DND-41 (cell line): ENCODE results near the gene ZNF845.
A peak's percentile ranks its signal among the peaks of the same experiment; 100 is the strongest.

Experiments
- ATAC-seq: fragments of 200-7000 bp; cut with Tn5 transposase; 3 replicates; pipeline ENCODE4 v1.9.1; 2021; ENCODE audit warnings: low read depth; ENCODE audit not compliant: insufficient read depth
- DNase-seq: peaks from one replicate; pipeline ENCODE4 v3.0.0-alpha.2; 2020
- H2AFZ ChIP-seq: 2 replicates; pipeline ENCODE4 v1.6.0; 2012; ENCODE audit warnings: low read depth, low read length
- H3K27ac ChIP-seq: 2 replicates; pipeline ENCODE4 v1.5.1; 2012; ENCODE audit warnings: low read length, inconsistent platforms
- H3K27me3 ChIP-seq: fragments of 200-600 bp; sonication (generic); 2 replicates; pipeline ENCODE4 v1.6.0; 2012; ENCODE audit warnings: low read length, mild to moderate bottlenecking, inconsistent platforms; ENCODE audit not compliant: insufficient read depth, poor library complexity
- H3K36me3 ChIP-seq: 2 replicates; pipeline ENCODE4 v1.5.1; 2012; ENCODE audit warnings: low read length, inconsistent platforms; ENCODE audit not compliant: insufficient read depth
- H3K4me1 ChIP-seq: 2 replicates; pipeline ENCODE4 v1.5.1; 2012; ENCODE audit warnings: mild to moderate bottlenecking, low read length; ENCODE audit not compliant: insufficient read depth
- H3K4me2 ChIP-seq: 2 replicates; pipeline ENCODE4 v1.6.0; 2012; ENCODE audit warnings: mild to moderate bottlenecking, moderate library complexity, low read length, inconsistent platforms; ENCODE audit not compliant: insufficient read depth
- H3K4me3 ChIP-seq, 2 experiments: fragments of 200-600 bp in 1 of 2; shearing (Covaris generic) in 1 of 2; 2 replicates each; pipeline ENCODE4 v1.5.1; 2012 to 2016; ENCODE audit warnings: inconsistent platforms in 2 of 2, low read length in 2 of 2, mild to moderate bottlenecking in 2 of 2, low read depth in 1 of 2, moderate library complexity in 1 of 2
- H3K79me2 ChIP-seq: 2 replicates; pipeline ENCODE4 v1.6.0; 2012; ENCODE audit warnings: low read length, inconsistent platforms; ENCODE audit not compliant: insufficient read depth
- H3K9ac ChIP-seq: 2 replicates; pipeline ENCODE4 v1.6.0; 2012; ENCODE audit warnings: low read depth, mild to moderate bottlenecking, inconsistent platforms, low read length, moderate library complexity
- H3K9me3 ChIP-seq: 2 replicates; pipeline ENCODE4 v1.5.1; 2012; ENCODE audit warnings: low read length, moderate library complexity, mild to moderate bottlenecking, inconsistent platforms; ENCODE audit not compliant: insufficient read depth, severe bottlenecking
- H4K20me1 ChIP-seq: 2 replicates; pipeline ENCODE4 v1.6.0; 2012; ENCODE audit warnings: low read length; ENCODE audit not compliant: insufficient read depth
- EZH2 ChIP-seq: IDR thresholded peaks from 3 replicates; pipeline ENCODE4 v1.6.1; 2012; ENCODE audit warnings: borderline replicate concordance, low read depth, mild to moderate bottlenecking, moderate library complexity, low read length, inconsistent platforms; ENCODE audit not compliant: severe bottlenecking
- TF ChIP-seq, protein P1 (sequence below): IDR thresholded peaks from 2 replicates; pipeline ENCODE4 v1.5.1; 2012; ENCODE audit warnings: borderline replicate concordance, low read length, moderate library complexity, mild to moderate bottlenecking; ENCODE audit not compliant: poor library complexity, severe bottlenecking; ENCODE audit errors: extremely low read depth

ZNF845 gene

DNA sequence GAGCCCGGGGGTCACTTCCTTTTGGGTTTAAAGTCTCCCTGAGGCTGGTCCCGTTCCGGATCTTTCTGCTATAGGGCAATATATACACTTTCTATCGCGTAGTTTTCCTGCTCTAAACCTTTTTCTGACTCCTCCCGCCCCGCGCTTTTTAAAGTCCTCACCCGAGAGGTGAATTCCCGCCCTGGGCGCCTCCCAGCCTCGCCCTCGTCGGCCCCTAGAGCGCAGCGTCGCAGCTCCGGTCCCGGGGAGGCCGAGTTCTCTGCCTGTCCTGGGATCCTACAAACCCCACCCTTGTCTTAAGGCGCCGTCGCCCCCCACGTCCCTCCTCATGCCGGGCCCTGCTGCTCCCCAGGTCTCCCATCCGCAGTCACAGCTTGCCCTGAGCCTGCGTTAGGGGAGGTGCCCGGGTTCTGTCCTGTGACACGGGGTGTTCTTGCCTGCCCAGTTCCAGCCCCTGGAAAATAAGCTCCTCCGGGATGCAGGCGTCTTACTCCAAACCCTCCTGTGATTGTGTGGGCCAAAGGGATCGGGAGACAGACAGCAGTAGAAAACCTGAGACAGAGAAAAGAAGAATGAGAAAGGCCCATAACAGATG lies 32.4 kb downstream of the ZNF845 start:
- no peaks in the 10 kb centered on the region for H3K36me3 ChIP-seq
- H2AFZ ChIP-seq, result peak overlapping the region; percentile 96
- DNase-seq (peak; percentile 49), ATAC-seq (peak; percentile 67)
- no peaks in the 10 kb centered on the region for H3K9me3 ChIP-seq
- peaks cover 6% of the 10 kb centered on the region; the same call in 1 of the 2 replicates for H3K79me2 ChIP-seq
- H3K27me3 ChIP-seq, result no peaks in the 10 kb centered on the region
- peak overlapping the region; percentile 62 for H3K27ac ChIP-seq
- peaks cover 31% of the 10 kb centered on the region for H3K4me1 ChIP-seq
- TF ChIP-seq EZH2, result no peak
- TF ChIP-seq, protein P1, sequence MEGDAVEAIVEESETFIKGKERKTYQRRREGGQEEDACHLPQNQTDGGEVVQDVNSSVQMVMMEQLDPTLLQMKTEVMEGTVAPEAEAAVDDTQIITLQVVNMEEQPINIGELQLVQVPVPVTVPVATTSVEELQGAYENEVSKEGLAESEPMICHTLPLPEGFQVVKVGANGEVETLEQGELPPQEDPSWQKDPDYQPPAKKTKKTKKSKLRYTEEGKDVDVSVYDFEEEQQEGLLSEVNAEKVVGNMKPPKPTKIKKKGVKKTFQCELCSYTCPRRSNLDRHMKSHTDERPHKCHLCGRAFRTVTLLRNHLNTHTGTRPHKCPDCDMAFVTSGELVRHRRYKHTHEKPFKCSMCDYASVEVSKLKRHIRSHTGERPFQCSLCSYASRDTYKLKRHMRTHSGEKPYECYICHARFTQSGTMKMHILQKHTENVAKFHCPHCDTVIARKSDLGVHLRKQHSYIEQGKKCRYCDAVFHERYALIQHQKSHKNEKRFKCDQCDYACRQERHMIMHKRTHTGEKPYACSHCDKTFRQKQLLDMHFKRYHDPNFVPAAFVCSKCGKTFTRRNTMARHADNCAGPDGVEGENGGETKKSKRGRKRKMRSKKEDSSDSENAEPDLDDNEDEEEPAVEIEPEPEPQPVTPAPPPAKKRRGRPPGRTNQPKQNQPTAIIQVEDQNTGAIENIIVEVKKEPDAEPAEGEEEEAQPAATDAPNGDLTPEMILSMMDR, result no peak
- no peaks in the 10 kb centered on the region for H4K20me1 ChIP-seq
- peak overlapping the region; percentile 89 for H3K4me2 ChIP-seq
- H3K9ac ChIP-seq, result peak overlapping the region; percentile 70
- peak overlapping the region; percentile 79 to 90; a peak in 3 of 4 replicates for H3K4me3 ChIP-seq

DNA sequence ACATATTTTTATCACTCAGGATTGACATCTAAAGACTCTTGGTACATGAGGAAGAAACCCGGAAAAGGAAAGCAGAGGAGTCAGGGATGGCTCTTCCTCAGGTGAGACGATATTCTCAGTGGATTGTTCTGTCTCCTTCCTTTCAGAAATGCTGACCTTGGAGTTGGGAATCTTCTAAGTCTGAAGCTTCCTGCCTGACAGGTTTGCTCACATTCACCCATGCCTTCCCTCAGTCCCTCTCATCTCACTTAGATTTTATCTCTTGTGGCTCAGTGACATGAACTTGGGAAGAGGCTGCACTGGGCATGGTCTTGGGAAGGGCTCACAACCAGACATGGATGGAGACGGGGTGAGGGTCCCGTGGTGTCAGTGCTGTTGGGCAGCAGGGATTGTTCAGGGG lies 38.6 kb downstream of the ZNF845 start:
- no peak for ATAC-seq
- Histone ChIP-seq H3K27me3 (no peaks in the 10 kb centered on the region), H3K4me3 (no peak overlapping the region), H3K79me2 (peaks cover 6% of the 10 kb centered on the region; the same call in 1 of the 2 replicates), H3K36me3 (peaks cover 33% of the 10 kb centered on the region), H3K4me2 (no peak overlapping the region), H3K27ac (no peak overlapping the region), H3K4me1 (peaks cover 8% of the 10 kb centered on the region), H4K20me1 (0 out of 2 replicates have a peak, but pooled peaks cover 3% of the 10 kb centered on the region), H3K9ac (no peak overlapping the region), H3K9me3 (no peaks in the 10 kb centered on the region), H2AFZ (no peak overlapping the region)
- TF ChIP-seq, protein P1, result no peak
- TF ChIP-seq EZH2, result no peak
- no peak for DNase-seq

GRCh38 chr19:53374288-53374687 lies 40.7 kb downstream of the ZNF845 start:
- Histone ChIP-seq H3K4me3 (no peak overlapping the region), H2AFZ (no peak overlapping the region), H4K20me1 (0 out of 2 replicates have a peak, but pooled peaks cover 3% of the 10 kb centered on the region), H3K9me3 (no peaks in the 10 kb centered on the region), H3K9ac (no peak overlapping the region), H3K36me3 (peaks cover 48% of the 10 kb centered on the region), H3K79me2 (no peaks in the 10 kb centered on the region), H3K4me1 (no peaks in the 10 kb centered on the region), H3K27me3 (no peaks in the 10 kb centered on the region), H3K27ac (no peak overlapping the region), H3K4me2 (no peak overlapping the region)
- TF ChIP-seq, protein P1, result no peak
- DNase-seq (no peak), ATAC-seq (no peak)

- ATAC-seq, result no peak
- Histone ChIP-seq H3K4me1 (no peaks in the 10 kb centered on the region), H3K36me3 (peaks cover 53% of the 10 kb centered on the region)
Measured at GRCh38 chr19:53374743-53375142, 41.2 kb downstream of the ZNF845 start.

More at GRCh38 chr19:53374743-53375142, 41.2 kb downstream of the ZNF845 start:
- TF ChIP-seq, protein P1, result no peak
- TF ChIP-seq EZH2, result no peak
- H2AFZ ChIP-seq, result no peak overlapping the region
- no peak overlapping the region for H3K27ac ChIP-seq
- no peak overlapping the region for H3K4me3 ChIP-seq
- no peak overlapping the region for H3K4me2 ChIP-seq
- no peaks in the 10 kb centered on the region for H3K9me3 ChIP-seq
- 0 out of 2 replicates have a peak, but pooled peaks cover 3% of the 10 kb centered on the region for H4K20me1 ChIP-seq
- no peaks in the 10 kb centered on the region for H3K79me2 ChIP-seq
- no peaks in the 10 kb centered on the region for H3K27me3 ChIP-seq
- H3K9ac ChIP-seq, result no peak overlapping the region
- DNase-seq, result no peak
